GM12878 (cell line): ENCODE data around the gene CASP12.

ENCODE experiments used
- CBX5 ChIP-seq: sonication (generic); IDR thresholded peaks from 2 replicates; pipeline ENCODE4 v1.6.1; 2016; ENCODE audit warnings: low read depth, moderate library complexity, mild to moderate bottlenecking, inconsistent platforms
- EP300 ChIP-seq, 2 experiments: fragments of 150-350 bp in 1 of 2; IDR thresholded peaks; 2 replicates each; pipeline ENCODE4 v1.6.1; 2011 to 2012; ENCODE audit warnings: low read depth in 2 of 2, low read length in 2 of 2, borderline replicate concordance in 1 of 2, improper control_type of control experiment in 1 of 2, inconsistent platforms in 1 of 2; ENCODE audit not compliant: control insufficient read depth in 1 of 2
- GABPA ChIP-seq: IDR thresholded peaks from 2 replicates; pipeline ENCODE4 v1.6.1; 2014; ENCODE audit warnings: antibody characterized with exemption, low read depth, mild to moderate bottlenecking, inconsistent platforms
- IRF4 ChIP-seq: IDR thresholded peaks from 2 replicates; pipeline ENCODE4 v1.6.1; 2011; ENCODE audit warnings: low read depth, low read length
- RCOR1 ChIP-seq: conservative IDR thresholded peaks from 2 replicates; pipeline ENCODE4 v1.6.1; 2012; ENCODE audit warnings: low read depth, low read length, improper control_type of control experiment
- TF ChIP-seq, protein P1 (sequence below), 3 experiments: IDR thresholded peaks in 2 of 3; conservative IDR thresholded peaks in 1 of 3; 2 replicates each; pipeline ENCODE4 v1.5.1; 2011; ENCODE audit warnings: low read depth in 3 of 3, low read length in 3 of 3, mild to moderate bottlenecking in 3 of 3, control low read depth in 2 of 3, moderate library complexity in 2 of 3, inconsistent platforms in 1 of 3, mixed read lengths in 1 of 3; ENCODE audit not compliant: control insufficient read depth in 2 of 3, insufficient read depth in 1 of 3; ENCODE audit errors: extremely low read depth in 1 of 3
- TF ChIP-seq, protein P2 (sequence below): fragments of 450-650 bp; IDR thresholded peaks from 2 replicates; pipeline ENCODE4 v1.6.1; 2016; ENCODE audit warnings: mild to moderate bottlenecking

DNA sequence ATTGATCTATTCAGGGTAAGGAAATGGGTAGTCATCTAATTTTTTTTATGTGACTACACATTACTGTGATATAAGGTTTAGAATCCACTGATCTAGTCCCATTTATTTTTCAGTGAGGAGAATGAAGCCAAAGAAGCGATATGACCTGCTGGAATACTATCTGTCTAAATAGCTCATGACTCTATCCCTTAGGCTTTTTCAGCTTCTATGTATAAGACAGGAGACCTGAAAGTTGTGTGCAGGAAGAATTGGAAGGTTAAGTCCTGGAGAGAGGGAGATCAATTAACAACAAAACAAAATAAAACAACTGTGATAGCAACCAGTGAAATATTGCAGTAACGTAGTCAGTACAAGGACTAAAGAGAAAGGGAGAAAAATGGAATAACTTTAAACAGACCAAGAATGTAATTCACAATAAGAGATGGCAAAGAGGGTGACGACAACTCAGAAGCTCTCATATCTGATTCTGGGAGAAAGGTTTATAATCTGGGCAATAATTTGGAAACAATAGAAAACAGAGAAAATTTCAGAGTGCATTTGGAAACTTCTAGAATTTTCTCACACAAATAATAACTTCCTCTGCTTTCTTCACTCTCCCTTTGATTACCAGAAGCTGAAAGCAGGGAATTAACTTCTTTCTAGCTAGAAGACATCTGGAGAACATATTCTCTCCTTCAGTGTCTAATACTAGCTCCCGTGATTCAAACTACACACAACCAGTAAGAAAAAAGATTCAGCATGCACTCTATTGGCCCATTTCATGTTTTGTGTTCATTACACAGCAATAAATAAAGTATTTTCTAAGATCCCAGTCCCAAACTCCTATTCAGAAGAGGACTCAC is 19.2 kb upstream of the CASP12 start:
- TF ChIP-seq, protein P1, sequence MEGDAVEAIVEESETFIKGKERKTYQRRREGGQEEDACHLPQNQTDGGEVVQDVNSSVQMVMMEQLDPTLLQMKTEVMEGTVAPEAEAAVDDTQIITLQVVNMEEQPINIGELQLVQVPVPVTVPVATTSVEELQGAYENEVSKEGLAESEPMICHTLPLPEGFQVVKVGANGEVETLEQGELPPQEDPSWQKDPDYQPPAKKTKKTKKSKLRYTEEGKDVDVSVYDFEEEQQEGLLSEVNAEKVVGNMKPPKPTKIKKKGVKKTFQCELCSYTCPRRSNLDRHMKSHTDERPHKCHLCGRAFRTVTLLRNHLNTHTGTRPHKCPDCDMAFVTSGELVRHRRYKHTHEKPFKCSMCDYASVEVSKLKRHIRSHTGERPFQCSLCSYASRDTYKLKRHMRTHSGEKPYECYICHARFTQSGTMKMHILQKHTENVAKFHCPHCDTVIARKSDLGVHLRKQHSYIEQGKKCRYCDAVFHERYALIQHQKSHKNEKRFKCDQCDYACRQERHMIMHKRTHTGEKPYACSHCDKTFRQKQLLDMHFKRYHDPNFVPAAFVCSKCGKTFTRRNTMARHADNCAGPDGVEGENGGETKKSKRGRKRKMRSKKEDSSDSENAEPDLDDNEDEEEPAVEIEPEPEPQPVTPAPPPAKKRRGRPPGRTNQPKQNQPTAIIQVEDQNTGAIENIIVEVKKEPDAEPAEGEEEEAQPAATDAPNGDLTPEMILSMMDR (IDR thresholded peaks at IDR 0.05 in 2 of 3, conservative IDR thresholded peaks at IDR 0.05 in 1 of 3; ENCODE audit: control insufficient read depth in 2 of 3, extremely low read depth in 1 of 3, insufficient read depth in 1 of 3, low read depth in 3 of 3, low read length in 3 of 3) = no peak
- TF ChIP-seq EP300 (IDR thresholded peaks at IDR 0.05; ENCODE audit: borderline replicate concordance in 1 of 2, control insufficient read depth in 1 of 2, low read depth in 2 of 2, low read length in 2 of 2) = no peak
- TF ChIP-seq, protein P2, sequence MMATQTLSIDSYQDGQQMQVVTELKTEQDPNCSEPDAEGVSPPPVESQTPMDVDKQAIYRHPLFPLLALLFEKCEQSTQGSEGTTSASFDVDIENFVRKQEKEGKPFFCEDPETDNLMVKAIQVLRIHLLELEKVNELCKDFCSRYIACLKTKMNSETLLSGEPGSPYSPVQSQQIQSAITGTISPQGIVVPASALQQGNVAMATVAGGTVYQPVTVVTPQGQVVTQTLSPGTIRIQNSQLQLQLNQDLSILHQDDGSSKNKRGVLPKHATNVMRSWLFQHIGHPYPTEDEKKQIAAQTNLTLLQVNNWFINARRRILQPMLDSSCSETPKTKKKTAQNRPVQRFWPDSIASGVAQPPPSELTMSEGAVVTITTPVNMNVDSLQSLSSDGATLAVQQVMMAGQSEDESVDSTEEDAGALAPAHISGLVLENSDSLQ = no peak
- TF ChIP-seq IRF4 = no peak
- TF ChIP-seq CBX5 = no peak
- TF ChIP-seq GABPA = no peak
- no peak for TF ChIP-seq RCOR1
